ENCODE data around the gene CRYL1. TPM values are rescaled to one million over a fixed set of nuclear protein-coding genes. Genes with fewer than 3 reads are reported as not detected.

Gene CRYL1
- total and polyA plus RNA-seq, 2 of the 4 experiments (the other 2 are of a cell fraction): 11.7 to 16.4 TPM

DNA sequence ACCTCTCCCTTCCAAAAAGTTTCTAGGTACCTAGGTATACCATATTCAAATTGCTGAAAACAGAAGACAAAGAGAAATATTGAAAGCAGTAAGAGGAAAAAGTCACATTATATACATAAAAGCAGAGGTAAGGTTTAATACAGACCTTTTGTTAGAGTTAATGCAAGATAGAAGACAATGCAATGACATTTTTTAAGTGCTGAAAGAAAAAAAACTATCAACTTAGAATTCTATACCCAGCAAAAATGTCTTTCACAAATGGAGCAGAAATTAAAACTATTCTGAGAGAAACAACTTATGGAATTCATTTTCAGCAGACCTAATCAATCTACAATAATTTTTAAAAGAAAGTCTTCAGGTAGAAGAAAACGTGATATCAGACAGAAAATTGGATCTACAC, 77.2 kb downstream of the CRYL1 start:
- no peak for TF ChIP-seq RFX5 (IDR thresholded peaks at IDR 0.05; ENCODE audit: low read depth, low read length)
- no peak for TF ChIP-seq CEBPB (IDR thresholded peaks at IDR 0.05; ENCODE audit: low read depth, low read length)
- TF ChIP-seq, protein P1, sequence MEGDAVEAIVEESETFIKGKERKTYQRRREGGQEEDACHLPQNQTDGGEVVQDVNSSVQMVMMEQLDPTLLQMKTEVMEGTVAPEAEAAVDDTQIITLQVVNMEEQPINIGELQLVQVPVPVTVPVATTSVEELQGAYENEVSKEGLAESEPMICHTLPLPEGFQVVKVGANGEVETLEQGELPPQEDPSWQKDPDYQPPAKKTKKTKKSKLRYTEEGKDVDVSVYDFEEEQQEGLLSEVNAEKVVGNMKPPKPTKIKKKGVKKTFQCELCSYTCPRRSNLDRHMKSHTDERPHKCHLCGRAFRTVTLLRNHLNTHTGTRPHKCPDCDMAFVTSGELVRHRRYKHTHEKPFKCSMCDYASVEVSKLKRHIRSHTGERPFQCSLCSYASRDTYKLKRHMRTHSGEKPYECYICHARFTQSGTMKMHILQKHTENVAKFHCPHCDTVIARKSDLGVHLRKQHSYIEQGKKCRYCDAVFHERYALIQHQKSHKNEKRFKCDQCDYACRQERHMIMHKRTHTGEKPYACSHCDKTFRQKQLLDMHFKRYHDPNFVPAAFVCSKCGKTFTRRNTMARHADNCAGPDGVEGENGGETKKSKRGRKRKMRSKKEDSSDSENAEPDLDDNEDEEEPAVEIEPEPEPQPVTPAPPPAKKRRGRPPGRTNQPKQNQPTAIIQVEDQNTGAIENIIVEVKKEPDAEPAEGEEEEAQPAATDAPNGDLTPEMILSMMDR (conservative IDR thresholded peaks at IDR 0.05; ENCODE audit: low read depth, low read length): no peak
- H3K79me1 ChIP-seq (ENCODE audit: low read depth in 1 of 2, low read length in 2 of 2): no peaks in the 10 kb centered on the region
- H4K20me1 ChIP-seq (ENCODE audit: insufficient read depth, low read length): no peaks in the 10 kb centered on the region
- no peak overlapping the region for H2BK15ac ChIP-seq (ENCODE audit: low read depth, low read length)
- no peak overlapping the region for H2BK5ac ChIP-seq (ENCODE audit: low read depth, low read length, poor library complexity, severe bottlenecking)
- no peak overlapping the region for H3K23ac ChIP-seq (ENCODE audit: low read depth, low read length)
- CTCF ChIA-PET: no interaction called here
- BruUV-seq (replicated peaks): no TSS peak
- H3K36me3 ChIP-seq (ENCODE audit: control insufficient read depth, insufficient read depth, low read length): no peaks in the 10 kb centered on the region
- no peak overlapping the region for H4K8ac ChIP-seq (ENCODE audit: low read depth in 2 of 2, low read length in 2 of 2)
- H3K9me1 ChIP-seq (ENCODE audit: insufficient read depth, low read length): no peaks in the 10 kb centered on the region
- no peaks in the 10 kb centered on the region; the same call in 1 of the 2 replicates for H3K27me3 ChIP-seq (ENCODE audit: control insufficient read depth, insufficient read depth, low read length)
- no peak for DNase-seq
- H3K9me3 ChIP-seq (ENCODE audit: control insufficient read depth, insufficient read depth, low read length): peaks cover 6% of the 10 kb centered on the region
- H3K27ac ChIP-seq (ENCODE audit: insufficient read depth, low read length): no peak overlapping the region
- H3K4me3 ChIP-seq (ENCODE audit: insufficient read depth, low read depth, low read length): no peak overlapping the region
- no peak overlapping the region for H4K91ac ChIP-seq (ENCODE audit: insufficient read depth, low read depth, low read length)
- dilution Hi-C loops (cut with HindIII; ENCODE audit: low sequenced_read_pairs, unreplicated experiment): no loop called here
- H3K14ac ChIP-seq (replicated peaks; ENCODE audit: low read depth, low read length): no peak overlapping the region
- no peaks in the 10 kb centered on the region for H3K4me1 ChIP-seq (ENCODE audit: control insufficient read depth, insufficient read depth, low read length)
- no peak overlapping the region for H3K9ac ChIP-seq (ENCODE audit: low read depth, low read length)
- in situ Hi-C loops (cut with MboI; ENCODE audit: low sequenced_read_pairs): no loop called here
- H3K18ac ChIP-seq (ENCODE audit: low read depth, low read length): no peak overlapping the region
- POLR2A ChIA-PET (ENCODE audit: unreplicated experiment): no interaction called here
- no peak overlapping the region for H3K4ac ChIP-seq (ENCODE audit: low read depth, low read length)
- no peak overlapping the region for H3K56ac ChIP-seq (ENCODE audit: extremely low read depth, insufficient read depth, low read length)
- no peak overlapping the region for H2AK9ac ChIP-seq (replicated peaks; ENCODE audit: low read depth, low read length, poor library complexity)
- intact Hi-C loops (cut with micrococcal nuclease): no loop called here
- no peak overlapping the region for H2BK120ac ChIP-seq (ENCODE audit: low read depth, low read length)
- H2BK20ac ChIP-seq (ENCODE audit: low read depth, low read length): no peak overlapping the region
- no peak for ATAC-seq (ENCODE audit: low read depth)
- no peak overlapping the region for H3K4me2 ChIP-seq (ENCODE audit: low read depth, low read length)
- no peak overlapping the region for H2AFZ ChIP-seq (replicated peaks; ENCODE audit: low read length, poor library complexity)
- no peak overlapping the region for H4K5ac ChIP-seq (ENCODE audit: low read depth, low read length)
- no CpG with 5 or more reads among the region's 1 CpG for WGBS, 2 experiments (ENCODE audit: extremely low coverage in 2 of 2, insufficient read length in 1 of 2)
- no peak overlapping the region for H2AK5ac ChIP-seq (ENCODE audit: low read depth, low read length)
